ENCODE data around the gene ADK.

The ADK gene

GRCh38 chr10:74684462-74684861, 533.4 kb downstream of the ADK start:
- no peak for DNase-seq

GRCh38 chr10:74685564-74685963, 534.5 kb downstream of the ADK start:
- DNase-seq, result no peak

- no peak for DNase-seq
Observed at GRCh38 chr10:74690393-74690792, 539.4 kb downstream of the ADK start.

- DNase-seq, result no peak
Observed at GRCh38 chr10:74691164-74691563, 540.1 kb downstream of the ADK start.

GRCh38 chr10:74704629-74705357, 553.8 kb downstream of the ADK start:
- no peak for DNase-seq

GRCh38 chr10:74705358-74705980, 554.4 kb downstream of the ADK start:
- no peak for DNase-seq

- no peak for DNase-seq
Observed at GRCh38 chr10:74706966-74707365, 555.9 kb downstream of the ADK start.

- no peak for DNase-seq
Observed at GRCh38 chr10:74708246-74708645, 557.2 kb downstream of the ADK start.

- no peak for DNase-seq
Observed at GRCh38 chr10:74718208-74718607, 567.2 kb downstream of the ADK start.

GRCh38 chr10:74728225-74728624, 577.2 kb downstream of the ADK start:
- no peak for DNase-seq

- no peak for DNase-seq
Observed at GRCh38 chr10:74730246-74730645, 579.2 kb downstream of the ADK start.

GRCh38 chr10:74733612-74734011, 582.6 kb downstream of the ADK start:
- DNase-seq, result no peak

GRCh38 chr10:74736029-74736428, 585.0 kb downstream of the ADK start:
- DNase-seq, result no peak

GRCh38 chr10:74738052-74738451, 587.0 kb downstream of the ADK start:
- DNase-seq, result no peak

GRCh38 chr10:74738542-74738941, 587.5 kb downstream of the ADK start:
- DNase-seq, result no peak

- DNase-seq, result no peak
Observed at GRCh38 chr10:74738985-74739567, 588.1 kb downstream of the ADK start.

GRCh38 chr10:74743401-74743800, 592.4 kb downstream of the ADK start:
- DNase-seq, result no peak

- DNase-seq, result no peak
Observed at GRCh38 chr10:74745449-74745848, 594.4 kb downstream of the ADK start.

GRCh38 chr10:74746813-74747212, 595.8 kb downstream of the ADK start:
- DNase-seq, result no peak

GRCh38 chr10:74748468-74749031, 597.5 kb downstream of the ADK start:
- no peak for DNase-seq

GRCh38 chr10:74750848-74751274, 599.8 kb downstream of the ADK start:
- DNase-seq, result no peak

- no peak for DNase-seq
Observed at GRCh38 chr10:74752371-74753040, 601.5 kb downstream of the ADK start.

- DNase-seq, result no peak
Observed at GRCh38 chr10:74753442-74754211, 602.6 kb downstream of the ADK start.

Measured in kidney glomerular epithelial cell (primary cell).